NCI-H345 (cell line): Measurements from ENCODE around the gene TMEM170A.
A peak's percentile ranks its signal among the peaks of the same experiment; 100 is the strongest.
"Not testable (repeated sequence)": the region's sequence is repeated elsewhere in the genome, so short reads cannot be mapped to it uniquely, and the experiment has no call there.

Source experiments
- DNase-seq: peaks from one replicate; lab custom pipeline; 2025; lab: John Stamatoyannopoulos, UW

Gene TMEM170A

DNA sequence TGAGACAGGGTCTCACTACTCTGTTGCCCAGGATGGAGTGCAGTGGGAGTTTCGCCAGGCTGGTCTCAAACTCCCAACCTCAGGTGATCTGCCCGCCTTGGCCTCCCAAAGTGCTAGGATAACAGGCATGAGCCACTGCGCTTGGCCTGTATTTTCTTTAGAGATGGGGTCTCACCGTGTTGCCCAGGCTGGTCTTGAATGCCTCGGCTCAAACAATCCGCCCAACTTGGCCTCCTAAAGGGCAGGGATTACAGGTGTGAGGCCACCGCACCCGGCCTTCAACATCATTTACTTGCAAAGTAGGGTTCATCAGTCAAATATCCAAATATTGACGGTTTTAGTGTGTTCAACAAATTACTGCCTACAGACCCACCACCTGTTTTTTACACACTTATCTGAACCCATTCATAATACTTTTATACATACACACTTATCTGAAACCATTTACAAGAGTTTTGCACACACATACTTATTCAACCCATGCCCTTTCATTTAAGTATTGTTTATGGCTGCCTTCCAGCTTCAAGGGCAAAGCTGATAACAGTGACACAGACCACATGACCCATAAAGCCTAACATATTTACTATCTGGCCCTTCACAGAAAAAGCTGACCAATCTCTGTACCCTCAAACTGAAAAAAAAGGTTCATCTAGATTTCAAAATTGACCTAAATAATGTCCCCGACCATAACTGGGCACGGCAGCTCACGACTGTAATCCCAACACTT is 11.9 kb downstream of the TMEM170A start:
- DNase-seq = no peak

DNA sequence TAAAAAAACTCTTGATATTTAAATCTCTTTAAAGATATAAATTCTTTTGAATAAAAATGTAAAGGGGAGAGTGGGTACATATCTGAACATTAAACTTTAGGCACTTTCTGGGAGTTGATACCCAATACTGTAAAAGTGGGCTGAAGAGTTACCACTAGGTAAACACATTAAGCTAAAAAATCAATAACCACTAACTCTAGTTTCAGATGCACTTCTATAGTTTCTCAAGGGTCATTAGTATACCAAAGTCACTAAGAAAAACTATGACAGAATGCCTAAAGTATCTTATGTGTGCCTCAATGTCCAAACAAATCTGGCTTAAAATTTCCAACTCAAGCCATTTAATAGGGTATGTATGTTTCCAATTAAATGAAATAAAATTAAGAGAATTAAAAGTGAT is 18.1 kb downstream of the TMEM170A start:
- no peak for DNase-seq

- DNase-seq = no peak
These were observed 19.2 kb downstream of the TMEM170A start for GRCh38 chr16:75445298-75445697.

DNA sequence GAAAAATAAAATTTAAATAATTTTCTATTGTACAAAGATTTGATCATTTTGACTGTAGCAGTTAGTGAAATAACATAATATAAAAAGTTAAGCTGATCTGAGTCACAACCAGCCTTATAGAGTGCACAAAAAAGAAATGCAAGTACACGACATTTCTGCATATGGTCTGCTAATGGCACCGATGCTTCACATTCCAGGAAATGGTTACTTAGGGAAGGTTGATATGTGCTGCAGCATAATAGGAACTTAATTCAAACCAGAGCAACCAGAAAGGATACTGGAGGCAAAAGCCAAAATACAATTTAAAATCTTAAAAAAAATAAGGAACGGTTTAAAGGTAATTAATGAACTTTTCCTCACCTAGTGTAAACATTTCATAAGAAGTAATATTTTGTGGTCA is 21.2 kb downstream of the TMEM170A start:
- DNase-seq = no peak

DNA sequence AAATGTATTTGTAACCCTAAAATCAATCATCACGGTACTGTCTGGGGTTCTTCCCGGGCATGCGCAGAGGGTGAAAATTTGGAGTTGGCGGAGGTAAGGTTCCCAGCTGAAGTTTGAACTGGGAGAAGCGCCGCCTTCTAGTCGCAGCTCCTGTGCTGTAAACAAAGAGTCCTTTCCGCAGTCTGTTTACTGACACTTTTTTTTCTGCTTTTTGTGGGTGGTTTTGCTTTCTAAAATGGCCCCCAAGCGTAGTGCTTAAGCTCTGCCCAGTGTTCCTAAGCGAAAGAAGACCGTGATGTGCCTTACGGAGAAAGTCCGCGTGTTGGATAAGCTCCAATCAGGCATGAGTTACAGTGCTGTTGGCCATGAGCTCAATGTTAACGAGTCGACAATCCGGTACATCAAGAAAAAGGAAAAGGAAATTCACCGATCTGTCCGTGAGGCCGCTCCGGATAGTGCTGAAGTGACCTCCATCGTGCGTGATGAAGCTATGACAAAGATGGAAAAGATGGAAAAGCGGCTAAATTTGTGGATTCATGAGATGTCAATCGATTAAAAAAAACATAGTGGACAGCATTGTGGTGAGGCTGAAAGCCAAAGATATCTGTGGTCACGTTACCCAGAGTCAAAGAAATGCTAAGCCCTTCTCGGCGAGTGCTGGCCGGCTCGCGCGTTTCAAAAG is 30.6 kb downstream of the TMEM170A start:
- peak; percentile 77 for DNase-seq

- DNase-seq = peak; percentile 92
These were observed 31.4 kb downstream of the TMEM170A start, which contains the start of gene CFDP1 for GRCh38 chr16:75432828-75433731. Gene CFDP1 (minus strand): TSS chr16:75433503. CDS start chr16:75433352, 151 bp downstream.

DNA sequence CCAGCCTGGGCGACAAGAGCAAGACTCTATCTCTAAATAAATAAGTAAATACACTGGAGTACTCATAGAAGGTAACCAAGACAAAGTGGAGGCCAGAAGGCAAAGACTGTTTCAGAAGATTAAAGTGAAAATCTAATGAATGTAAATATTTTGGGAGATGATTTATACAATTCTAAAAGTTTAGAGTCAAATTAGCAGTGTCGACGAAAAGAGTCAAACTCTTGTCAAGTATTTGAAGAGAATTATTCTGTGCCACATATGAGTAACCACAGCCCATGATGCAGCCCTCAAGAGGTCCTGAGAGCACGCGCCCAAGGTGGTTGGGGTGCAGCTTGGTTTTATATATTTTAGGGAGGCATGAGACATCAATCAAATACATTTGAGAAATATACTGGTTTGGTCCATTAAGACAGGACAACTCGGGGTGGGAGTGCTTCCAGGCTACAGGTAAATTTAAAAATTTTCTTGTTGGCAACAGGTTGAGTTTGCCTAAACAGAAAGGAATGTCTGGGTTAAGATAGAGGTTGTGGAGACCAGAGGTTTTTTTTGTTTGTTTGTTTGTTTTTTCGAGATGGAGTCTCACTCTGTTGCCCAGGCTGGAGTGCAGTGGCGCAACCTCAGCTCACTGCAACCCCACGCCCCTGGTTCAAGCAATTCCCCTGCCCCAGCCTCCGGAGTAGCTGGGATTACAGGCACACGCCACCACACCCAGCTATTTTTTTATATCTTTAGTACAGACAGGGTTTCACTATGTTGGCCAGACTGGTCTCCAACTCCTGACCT is 34.7 kb downstream of the TMEM170A start:
- DNase-seq = no peak

GRCh38 chr16:75426524-75426923 is 38.0 kb downstream of the TMEM170A start:
- not testable (repeated sequence) for DNase-seq

GRCh38 chr16:75424105-75424762 is 40.3 kb downstream of the TMEM170A start:
- DNase-seq = not testable (repeated sequence)

DNA sequence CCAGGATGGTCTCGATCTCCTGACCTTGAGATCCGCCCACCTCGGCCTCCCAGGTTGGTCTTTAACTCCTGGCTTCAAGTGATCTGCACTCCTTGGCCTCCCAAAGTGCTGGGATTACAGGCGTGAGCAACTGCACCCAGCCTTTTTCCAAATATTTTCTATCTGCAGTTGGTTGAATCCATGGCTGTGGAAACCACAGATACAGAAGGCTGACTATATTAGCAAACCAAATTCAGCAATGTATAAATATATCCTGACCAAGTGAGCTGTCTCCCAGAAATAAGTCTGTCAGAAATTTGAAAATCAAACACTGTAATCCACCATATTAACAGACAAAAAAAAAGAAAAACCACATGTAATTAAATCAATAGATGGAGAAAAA is 40.8 kb downstream of the TMEM170A start:
- no peak for DNase-seq

- no peak for DNase-seq
These were observed 42.7 kb downstream of the TMEM170A start for GRCh38 chr16:75421820-75422126.

GRCh38 chr16:75420987-75421819 is 43.3 kb downstream of the TMEM170A start:
- no peak for DNase-seq

DNA sequence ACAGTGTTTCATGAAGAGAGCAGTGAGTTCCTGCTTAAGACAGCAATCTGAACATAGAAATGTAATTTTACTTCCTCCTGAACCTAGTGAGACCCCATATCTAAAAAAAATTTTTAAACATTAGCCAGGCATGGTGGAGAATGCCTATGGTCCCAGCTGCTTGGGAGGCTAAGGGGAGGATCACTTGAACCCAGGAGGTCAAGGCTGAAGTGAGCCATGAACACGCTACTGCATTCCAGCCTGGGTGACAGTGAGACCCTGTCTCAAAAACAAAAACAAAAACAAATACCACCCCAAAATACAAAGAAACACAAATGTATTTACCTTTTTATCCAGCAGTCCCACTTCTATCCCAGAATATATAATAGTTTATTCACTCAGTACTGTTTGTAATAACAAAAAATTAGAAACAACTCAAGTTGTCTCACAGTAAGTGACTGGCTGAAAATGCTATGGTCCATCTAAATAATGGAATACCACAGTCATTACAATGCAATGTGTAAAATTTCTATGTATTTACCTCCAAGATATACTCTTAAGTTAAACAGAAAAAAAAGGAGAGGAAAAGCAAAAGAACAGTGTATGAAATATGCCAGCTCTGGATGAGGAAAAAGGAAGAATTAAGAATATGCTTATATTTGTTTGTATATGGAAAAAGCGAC is 47.5 kb downstream of the TMEM170A start:
- no peak for DNase-seq

GRCh38 chr16:75415169-75415905 is 49.2 kb downstream of the TMEM170A start:
- DNase-seq = no peak

GRCh38 chr16:75413951-75414350 is 50.5 kb downstream of the TMEM170A start:
- DNase-seq = no peak

- DNase-seq = no peak
These were observed 57.5 kb downstream of the TMEM170A start for GRCh38 chr16:75406943-75407342.

DNA sequence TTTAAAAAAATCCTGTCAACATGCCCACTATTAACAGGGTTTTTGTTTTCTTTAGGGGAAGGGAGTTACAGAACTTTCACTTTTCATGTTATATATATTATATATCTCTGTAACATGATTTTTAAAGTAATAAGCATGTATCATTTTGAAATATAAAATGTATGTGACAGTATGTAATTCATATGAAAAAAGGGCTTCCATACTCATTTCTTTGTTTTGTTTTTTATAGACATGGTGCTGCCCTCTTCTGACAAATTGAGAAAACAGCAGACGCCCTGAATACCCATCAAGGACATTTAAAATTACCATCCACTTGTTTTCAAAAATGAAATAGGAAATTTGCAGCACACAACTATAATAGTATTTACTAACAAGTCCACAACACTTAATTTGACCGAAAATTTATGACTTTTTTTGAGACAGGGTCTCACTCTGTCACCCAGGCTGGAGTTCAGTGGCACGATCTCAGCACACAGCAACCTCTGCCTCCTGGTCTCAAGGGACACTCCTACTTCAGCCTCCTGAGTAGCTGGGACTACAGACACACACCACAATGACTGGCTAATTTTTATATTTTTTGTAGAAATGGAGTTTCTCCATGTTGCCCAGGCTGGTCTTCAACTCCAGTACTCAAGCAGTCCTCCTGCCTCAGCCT is 61.5 kb downstream of the TMEM170A start:
- peak; percentile 0 for DNase-seq

DNA sequence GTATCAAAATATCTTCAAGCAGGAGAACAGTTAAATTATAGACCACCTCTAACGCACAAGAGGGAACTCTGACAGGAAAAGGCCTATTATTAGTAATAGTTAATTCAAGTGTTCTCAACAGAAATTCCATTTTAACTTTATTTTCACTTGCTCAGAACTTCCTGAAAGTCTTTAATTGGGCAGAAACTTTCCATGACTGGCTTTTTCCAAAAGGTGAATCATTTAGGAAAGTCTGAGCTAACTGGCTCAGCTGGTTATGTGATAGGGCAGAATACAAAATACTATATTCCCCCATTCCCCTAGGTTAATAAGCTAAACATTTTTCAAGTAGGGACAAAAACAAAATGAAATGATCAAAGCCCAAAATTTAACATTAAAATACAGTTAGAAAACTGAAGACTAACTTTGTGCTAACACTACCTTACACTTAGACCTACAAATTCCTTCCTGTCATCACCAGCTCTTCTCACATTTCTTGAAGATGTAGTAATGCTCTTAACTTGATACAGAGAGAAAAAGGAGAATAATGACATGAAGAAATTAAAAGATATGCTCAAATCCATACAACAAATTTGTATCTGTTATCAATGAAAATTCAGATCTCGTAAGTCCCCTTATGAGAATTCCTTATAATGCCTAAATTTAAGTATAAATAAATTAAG is 62.2 kb downstream of the TMEM170A start:
- no peak for DNase-seq
